Endothelial cell of hepatic sinusoid (primary cell): ENCODE data around the gene IGF1.
"Not testable (repeated sequence)": the region's sequence is repeated elsewhere in the genome, so short reads cannot be mapped to it uniquely, and the experiment has no call there.

Source experiments
- in situ Hi-C: cut with HindIII; loops from 2 replicates; pipeline ENCODE4 v1.10.0; 2017; ENCODE audit warnings: low sequenced_read_pairs

IGF1 gene

DNA sequence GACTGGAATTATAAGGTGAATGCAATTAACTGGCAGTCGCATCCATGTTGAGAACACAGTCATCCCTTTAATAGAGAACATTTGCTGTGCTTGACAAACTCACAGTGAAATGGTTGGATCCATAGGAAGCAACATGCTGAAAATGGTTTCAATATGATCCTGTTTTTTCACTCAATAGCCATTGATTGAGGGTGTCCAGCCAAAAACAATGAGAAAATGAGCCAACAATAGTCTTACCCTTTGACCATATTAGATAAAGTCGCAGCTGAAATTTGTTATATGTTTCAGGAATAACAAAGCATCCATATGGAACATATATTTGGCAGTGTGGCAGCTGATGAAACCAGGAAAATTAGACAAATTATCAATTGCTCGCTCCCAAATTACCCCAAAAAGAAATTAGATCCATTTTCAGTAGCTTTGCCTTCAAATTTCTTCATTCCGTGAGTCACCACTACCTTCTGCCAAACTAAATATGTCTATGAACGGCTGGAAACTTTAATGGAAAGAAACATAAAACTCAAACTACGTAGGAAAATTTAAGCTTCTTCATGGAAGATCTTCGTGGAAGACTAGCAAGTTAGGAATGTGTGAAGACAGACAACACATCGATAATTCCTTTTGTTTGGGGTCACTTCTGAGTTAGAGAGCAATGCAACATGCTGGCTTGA is 17.4 kb downstream of the IGF1 start:
- in situ Hi-C loops = no loop called here

DNA sequence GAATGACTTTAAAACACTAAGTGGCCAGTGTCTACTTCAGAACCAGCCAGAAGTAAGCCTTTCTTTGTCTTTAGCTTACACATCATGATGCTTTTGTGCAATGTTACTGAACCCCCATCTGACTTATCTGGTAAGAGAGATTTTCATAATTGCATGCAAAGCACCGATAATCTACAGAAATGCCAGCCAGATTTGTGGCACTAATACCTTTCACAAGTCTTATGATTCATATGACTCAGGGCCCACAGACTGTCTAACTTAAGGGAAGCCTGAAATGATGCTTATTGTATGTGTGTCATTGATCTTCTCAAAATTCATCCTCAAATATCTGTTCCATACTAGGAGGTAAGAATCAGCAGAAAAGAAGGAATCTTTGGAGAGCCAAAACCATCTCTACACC is 18.0 kb downstream of the IGF1 start:
- in situ Hi-C loops = no loop called here

GRCh38 chr12:102461501-102461900 is 18.9 kb downstream of the IGF1 start:
- in situ Hi-C loops = no loop called here

DNA sequence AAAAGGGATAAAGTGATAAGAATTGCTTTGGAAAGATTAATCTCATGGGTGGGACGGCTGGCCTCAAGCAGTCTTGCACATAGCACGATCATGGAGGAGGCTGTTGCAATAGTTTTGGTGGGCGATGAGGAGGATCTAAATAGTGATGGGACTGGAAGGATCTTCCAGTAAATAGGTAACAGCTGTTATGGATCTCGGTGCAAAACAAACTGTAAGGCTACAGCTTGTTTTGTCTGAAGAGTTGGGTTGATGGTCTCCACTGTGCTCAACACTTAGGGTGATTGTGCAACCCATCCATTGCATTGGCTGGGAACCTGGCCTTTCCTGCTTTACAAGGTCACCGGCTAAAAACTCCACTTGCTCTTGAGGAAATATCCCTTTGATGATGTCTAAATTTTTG is 21.0 kb downstream of the IGF1 start:
- in situ Hi-C loops = no loop called here

DNA sequence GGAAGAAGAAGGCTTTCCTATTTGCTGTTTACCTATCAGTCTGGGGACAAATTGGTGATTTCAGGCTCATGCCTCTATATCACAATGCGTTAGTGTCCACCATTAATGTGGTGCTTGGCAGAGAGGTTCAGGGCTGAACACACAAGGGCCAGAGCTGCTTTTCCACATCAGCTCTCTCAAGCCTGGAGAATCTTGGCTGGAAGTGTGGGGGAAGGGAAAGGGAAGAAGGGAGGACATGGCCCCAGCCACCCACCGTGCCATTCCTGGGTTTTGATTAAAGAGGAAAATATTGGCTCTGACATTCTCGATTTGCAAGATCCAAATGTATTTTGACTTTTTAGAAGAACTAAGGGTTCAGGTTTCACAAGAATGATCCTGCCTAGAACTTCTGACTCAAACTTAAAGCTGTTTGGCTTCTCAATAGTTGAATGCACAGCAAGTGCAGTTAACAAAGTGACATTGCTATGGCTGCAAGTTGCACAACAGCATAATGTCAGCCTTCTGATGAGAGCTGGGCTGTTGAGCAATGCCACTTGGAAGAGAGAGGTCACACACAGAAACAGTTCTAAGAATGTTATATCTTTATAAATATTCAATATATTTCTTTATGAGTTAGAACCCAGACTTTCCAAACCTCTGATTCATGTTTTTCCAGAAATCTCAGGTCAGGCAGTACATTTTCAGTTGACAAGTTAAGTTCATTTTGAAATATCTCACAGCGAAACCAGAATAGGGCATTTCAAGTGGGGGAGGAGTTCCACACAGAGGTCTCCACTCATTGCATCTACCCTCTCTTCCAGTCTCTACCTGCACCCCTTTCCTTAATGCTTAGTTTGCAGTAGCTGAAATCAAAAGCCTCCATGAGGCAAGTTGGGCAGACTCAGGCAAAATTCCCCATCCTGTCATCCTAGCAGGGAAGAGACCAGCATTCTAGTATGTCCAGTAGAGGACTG is 25.3 kb downstream of the IGF1 start:
- in situ Hi-C loops = no loop called here

GRCh38 chr12:102454330-102454729 is 26.0 kb downstream of the IGF1 start:
- in situ Hi-C loops = no loop called here

DNA sequence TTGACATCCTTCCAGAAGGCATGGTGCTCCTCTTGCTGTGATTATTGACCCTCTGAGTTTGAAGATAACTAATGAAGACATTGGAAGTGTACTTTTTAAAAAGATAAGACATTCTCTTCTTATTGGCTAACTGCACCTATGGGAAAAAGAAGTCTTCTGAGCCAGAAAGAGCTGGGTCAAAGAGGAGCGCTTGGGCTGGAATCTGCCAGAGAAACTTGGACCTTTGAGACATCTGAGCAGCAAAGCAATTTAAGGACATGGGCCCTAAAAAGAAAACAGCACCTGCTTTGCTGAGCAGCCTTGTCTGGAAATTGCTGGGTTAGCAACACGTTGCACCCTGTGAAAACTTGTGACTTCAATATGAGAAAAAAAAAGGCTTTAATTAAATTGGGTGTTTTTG is 27.8 kb downstream of the IGF1 start:
- in situ Hi-C loops = no loop called here

GRCh38 chr12:102449018-102449417 is 31.3 kb downstream of the IGF1 start:
- in situ Hi-C loops = not testable (repeated sequence)

- in situ Hi-C loops = not testable (repeated sequence)
Measured at GRCh38 chr12:102447426-102447825, 32.9 kb downstream of the IGF1 start.

DNA sequence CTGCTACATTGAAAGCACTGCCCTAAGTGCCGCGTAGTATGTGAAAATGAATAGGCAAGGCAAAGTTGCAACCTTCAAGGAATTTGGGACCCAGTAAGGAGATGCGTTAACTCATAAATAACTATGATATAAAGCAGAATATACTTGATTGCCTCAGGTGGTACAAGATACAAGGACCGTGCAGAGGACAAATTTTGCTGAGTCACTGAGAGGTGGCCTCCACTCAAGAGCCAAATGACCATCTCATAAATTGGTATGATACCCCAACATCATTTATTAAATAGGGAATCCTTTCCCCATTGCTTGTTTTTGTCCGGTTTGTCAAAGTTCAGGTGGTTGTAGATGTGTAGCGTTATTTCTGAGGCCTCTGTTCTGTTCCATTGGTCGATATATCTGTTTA is 35.7 kb downstream of the IGF1 start:
- in situ Hi-C loops = no loop called here

- in situ Hi-C loops = no loop called here
Measured at GRCh38 chr12:102444093-102444492, 36.3 kb downstream of the IGF1 start.

GRCh38 chr12:102441077-102441596 is 39.2 kb downstream of the IGF1 start:
- in situ Hi-C loops = no loop called here

DNA sequence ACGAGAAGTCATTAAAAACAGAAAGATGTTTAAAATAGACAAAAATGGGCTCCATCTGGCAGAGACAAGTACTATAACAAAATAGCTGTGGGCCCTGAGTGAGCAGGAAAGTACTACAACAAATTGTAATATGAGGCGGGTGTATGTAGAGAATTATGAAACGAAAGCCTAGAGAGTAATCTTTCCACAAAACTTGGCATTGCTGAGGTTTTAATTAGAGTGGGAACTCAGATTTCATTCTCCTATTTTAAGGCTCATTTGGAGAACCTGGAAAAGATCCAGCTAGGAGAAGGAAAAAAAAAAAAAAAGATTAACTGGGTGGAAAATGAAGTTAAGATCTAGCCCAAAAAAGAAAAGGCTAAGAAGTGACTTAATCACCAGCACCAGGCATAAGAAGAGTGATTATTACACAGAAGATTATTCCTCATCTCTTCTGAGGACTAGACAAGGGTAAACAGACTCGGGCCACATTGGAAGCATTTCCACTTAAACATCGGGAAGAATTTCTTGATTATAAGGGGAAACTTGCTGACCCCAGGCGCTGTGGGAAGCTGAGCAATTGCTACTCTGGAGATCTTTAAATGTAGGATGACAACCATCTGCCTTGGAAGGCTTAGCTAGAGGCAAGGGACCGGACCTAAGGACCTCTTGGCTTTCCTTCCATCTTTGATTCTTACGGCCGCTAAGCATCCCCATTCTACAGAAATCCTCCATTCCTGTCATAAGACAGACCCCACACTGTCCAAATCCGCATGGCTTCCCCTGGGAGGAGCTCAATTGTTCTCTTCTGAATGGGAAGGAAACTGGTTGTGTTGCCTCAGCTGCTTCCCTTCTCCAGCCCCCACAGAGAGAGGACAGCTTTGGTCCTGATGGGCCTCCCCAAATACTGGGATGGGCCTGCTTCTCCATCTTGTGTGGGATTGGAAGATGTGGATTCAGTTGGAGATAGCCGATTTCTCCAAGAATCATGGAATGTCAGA is 40.6 kb downstream of the IGF1 start:
- in situ Hi-C loops = no loop called here

GRCh38 chr12:102438827-102439210 is 41.5 kb downstream of the IGF1 start:
- in situ Hi-C loops = no loop called here

GRCh38 chr12:102438047-102438826 is 42.1 kb downstream of the IGF1 start:
- in situ Hi-C loops = no loop called here

- in situ Hi-C loops = no loop called here
Measured at GRCh38 chr12:102437511-102437910, 42.9 kb downstream of the IGF1 start.

DNA sequence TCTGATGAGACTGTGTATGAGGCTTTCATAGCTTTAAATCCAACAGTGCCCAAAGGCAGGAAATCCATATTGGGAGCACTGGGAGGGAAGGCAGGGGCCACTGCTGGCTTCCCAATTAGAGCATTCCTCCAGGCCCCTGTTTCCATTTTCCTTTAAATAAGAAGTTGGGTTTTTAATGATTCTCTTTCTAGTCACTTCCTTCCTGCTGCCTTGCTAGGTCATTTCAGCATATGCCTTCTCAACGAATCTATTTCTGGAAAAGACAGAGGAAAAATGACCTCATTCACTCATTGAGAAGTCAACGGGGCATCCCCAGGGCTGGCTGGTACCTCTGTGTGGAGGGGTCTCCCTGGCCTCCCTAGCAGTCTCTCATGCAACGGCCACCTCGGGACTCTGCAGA is 43.5 kb downstream of the IGF1 start:
- in situ Hi-C loops = no loop called here

DNA sequence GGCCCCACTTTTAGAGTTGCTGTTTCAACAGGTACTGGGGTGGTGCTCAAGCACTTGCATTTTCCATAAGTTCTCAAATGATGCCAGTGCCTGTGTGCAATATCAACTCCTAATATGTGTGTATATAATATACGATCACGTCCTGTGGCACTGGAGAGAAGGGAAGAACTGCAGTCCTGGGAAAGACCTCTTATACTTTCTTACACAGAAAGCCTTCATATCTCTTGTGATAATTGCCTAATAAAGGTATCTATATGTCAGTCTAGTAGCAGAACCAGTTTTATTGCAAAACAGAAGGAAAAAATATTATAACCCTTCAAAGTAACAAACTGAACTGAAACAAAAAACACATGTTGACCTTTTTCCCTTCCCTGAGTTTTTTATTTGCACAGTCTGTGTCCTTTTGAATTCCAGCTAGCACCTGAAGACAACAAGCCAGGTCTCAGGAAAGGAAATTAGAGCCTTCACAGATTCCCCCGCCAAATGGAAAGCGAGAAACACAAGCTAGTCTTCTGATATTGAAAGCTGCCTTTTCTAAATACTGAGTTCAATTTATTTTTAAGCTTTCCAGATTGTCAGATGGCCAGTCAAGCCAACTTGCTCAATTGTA is 44.4 kb downstream of the IGF1 start:
- in situ Hi-C loops = no loop called here

- in situ Hi-C loops = no loop called here
Measured at GRCh38 chr12:102433304-102433703, 47.1 kb downstream of the IGF1 start.

DNA sequence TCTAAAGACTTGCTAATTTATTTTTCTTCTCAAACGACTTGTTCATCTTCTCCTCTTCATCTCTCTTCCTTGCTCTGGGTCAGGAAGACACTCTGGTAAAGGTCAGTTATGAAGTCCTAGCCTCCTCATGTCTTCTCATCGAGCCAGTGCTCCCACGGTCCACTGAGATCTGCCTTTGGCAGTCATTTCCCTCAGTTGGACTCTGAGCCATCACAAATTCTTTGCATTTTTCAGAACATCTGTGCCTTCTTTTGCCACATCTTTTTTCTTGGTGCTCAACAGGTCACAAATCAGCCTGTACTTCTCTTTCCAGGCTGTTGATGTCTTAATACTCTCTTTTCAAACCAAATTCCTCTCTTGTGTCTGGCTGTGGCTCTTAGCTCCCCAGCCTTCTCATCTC is 49.7 kb downstream of the IGF1 start:
- in situ Hi-C loops = no loop called here
